K562 (cell line): ENCODE measurements around the gene CHRM4. TPM values are rescaled to one million over a fixed set of nuclear protein-coding genes. Genes with fewer than 3 reads are reported as not detected.
A peak's percentile ranks its signal among the peaks of the same experiment; 100 is the strongest.

ENCODE experiments used
- CBX1 ChIP-seq: sonication (generic); IDR thresholded peaks from 2 replicates; pipeline ENCODE4 v1.6.1; 2016; ENCODE audit warnings: antibody characterized with exemption, low read depth, mild to moderate bottlenecking
- IRF2 ChIP-seq: sonication (generic); formaldehyde crosslinking; IDR thresholded peaks from 2 replicates; pipeline ENCODE4 v1.8.1; 2022; ENCODE audit warnings: mild to moderate bottlenecking, missing genetic modification reagents
- KLF6 ChIP-seq: fragments of 250-450 bp; sonication (Bioruptor Pico); IDR thresholded peaks from 2 replicates; pipeline ENCODE4 v1.4.0; 2020; ENCODE audit warnings: mild to moderate bottlenecking, moderate library complexity, borderline replicate concordance
- MYC ChIP-seq, 2 experiments: fragments of 250-450 bp in 1 of 2; sonication (Bioruptor Pico) in 1 of 2; IDR thresholded peaks; 2 replicates each; pipeline versions ENCODE4 v1.5.1 to v1.6.1; 2012 to 2021; ENCODE audit warnings: low read depth in 2 of 2, borderline replicate concordance in 1 of 2, improper control_type of control experiment in 1 of 2, low read length in 1 of 2, mild to moderate bottlenecking in 1 of 2, moderate library complexity in 1 of 2
- OTX1 ChIP-seq: fragments of 450-650 bp; formaldehyde crosslinking; IDR thresholded peaks from 2 replicates; pipeline ENCODE4 v1.4.0; 2022; ENCODE audit warnings: mild to moderate bottlenecking
- RFX7 ChIP-seq: fragments of 250-450 bp; sonication (Bioruptor Pico); IDR thresholded peaks from 2 replicates; pipeline ENCODE4 v1.5.1; 2021; ENCODE audit warnings: mild to moderate bottlenecking
- YY1 ChIP-seq, 3 experiments: IDR thresholded peaks; 2 replicates each; pipeline ENCODE4 v1.6.1; 2011; ENCODE audit warnings: low read length in 2 of 3, mild to moderate bottlenecking in 2 of 3, moderate library complexity in 2 of 3, borderline replicate concordance in 1 of 3, control low read depth in 1 of 3, low read depth in 1 of 3; ENCODE audit not compliant: insufficient read depth in 3 of 3, insufficient replicate concordance in 2 of 3, control insufficient read depth in 1 of 3, insufficient read length in 1 of 3; ENCODE audit errors: extremely low read depth in 1 of 3
- ZNF184 ChIP-seq: sonication (generic); formaldehyde crosslinking; IDR thresholded peaks from 2 replicates; pipeline ENCODE4 v1.5.0; 2020; ENCODE audit warnings: missing genetic modification reagents
- polyA plus RNA-seq, 8 experiments: library from polyadenylated mRNA; depleted of rRNA in 4 of 8; stranded (reverse) in 5 of 8; unstranded in 3 of 8; fragments of >200 nt; fragmentation: Nextera tagmentation in 2 of 8; fragmentation: Illumina TruSeq in 1 of 8; extraction: Ambion mirVana in 2 of 8; extraction: Trizol in 1 of 8; gene quantifications; 2 replicates each; pipeline versions ENCODE4 v1.2.1 to v1.2.3, GENCODE V29; 2011 to 2014; ENCODE audit warnings: inconsistent platforms in 1 of 8, missing spikeins in 1 of 8
- total RNA-seq, 7 experiments: library from RNA; depleted of rRNA in 6 of 7; stranded (reverse); fragments of >200 nt in 6 of 7; fragmentation: Illumina TruSeq in 2 of 7; extraction: Trizol in 2 of 7; gene quantifications; 2 replicates each; pipeline versions ENCODE4 v1.2.1 to v1.2.3, GENCODE V29; 2011 to 2021; ENCODE audit warnings: low replicate concordance in 1 of 7
- TF ChIP-seq, protein P1 (sequence below): fragments of 200-600 bp; sonication (generic); IDR thresholded peaks from one replicate; pipeline ENCODE4 v1.6.1; 2012; ENCODE audit warnings: mild to moderate bottlenecking, low read depth, low read length, inconsistent platforms
- TF ChIP-seq, protein P2 (sequence below): fragments of 250-450 bp; sonication (Bioruptor Pico); IDR thresholded peaks from 2 replicates; pipeline ENCODE4 v1.8.0; 2022; ENCODE audit warnings: inconsistent platforms, mild to moderate bottlenecking, moderate library complexity, borderline replicate concordance
- TF ChIP-seq, protein P3 (sequence below): fragments of 450-650 bp; IDR thresholded peaks from 2 replicates; pipeline ENCODE4 v1.6.1; 2016; ENCODE audit warnings: antibody characterized with exemption

CHRM4 gene
- total and polyA plus RNA-seq, 9 of the 15 experiments (the other 6 are each of a cell fraction or from before 2014, with no cell fraction given): 0.22 to 1.3 (median 0.40) TPM; not detected in 2

DNA sequence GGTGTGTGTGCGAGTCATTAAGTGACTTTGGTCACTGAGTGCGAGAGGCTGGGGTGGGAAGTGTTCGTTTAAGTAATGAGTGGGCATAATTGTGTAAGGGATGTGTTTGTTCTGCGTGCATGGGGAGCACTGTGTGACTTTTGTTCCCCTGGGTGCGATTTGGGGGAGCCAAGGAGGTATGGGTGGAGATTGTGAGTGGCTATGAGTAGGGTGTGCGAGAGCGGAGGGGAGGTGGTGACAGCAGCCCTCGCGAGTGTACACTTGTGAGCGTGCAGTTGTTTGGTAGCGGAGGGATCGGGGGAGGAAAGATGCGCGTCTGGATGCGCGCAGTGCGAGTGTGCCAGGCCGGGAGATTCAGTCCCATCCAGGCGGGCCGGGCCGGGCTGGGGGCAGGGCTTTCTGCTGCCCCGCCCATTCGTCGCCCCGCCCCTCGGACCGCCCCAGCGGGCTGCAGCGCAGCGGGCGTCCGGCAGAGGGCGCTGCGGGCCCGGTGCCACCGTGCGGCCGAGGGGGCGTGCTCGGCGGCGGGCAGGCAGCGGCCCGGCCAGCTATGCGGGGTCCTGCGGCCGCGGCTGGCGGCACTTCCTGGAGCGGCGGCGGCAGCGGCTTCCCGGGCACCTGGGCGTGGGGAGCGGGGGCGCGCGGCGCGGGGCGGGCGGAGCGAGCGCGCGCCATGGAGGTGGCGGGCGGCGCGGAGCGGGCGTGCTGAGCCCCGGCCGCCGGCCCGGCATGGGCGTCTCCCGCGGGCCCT, 44.5 kb downstream of the CHRM4 start, which contains the start of gene DGKZ (continued):
- TF ChIP-seq CBX1: no peak
- TF ChIP-seq, protein P1, sequence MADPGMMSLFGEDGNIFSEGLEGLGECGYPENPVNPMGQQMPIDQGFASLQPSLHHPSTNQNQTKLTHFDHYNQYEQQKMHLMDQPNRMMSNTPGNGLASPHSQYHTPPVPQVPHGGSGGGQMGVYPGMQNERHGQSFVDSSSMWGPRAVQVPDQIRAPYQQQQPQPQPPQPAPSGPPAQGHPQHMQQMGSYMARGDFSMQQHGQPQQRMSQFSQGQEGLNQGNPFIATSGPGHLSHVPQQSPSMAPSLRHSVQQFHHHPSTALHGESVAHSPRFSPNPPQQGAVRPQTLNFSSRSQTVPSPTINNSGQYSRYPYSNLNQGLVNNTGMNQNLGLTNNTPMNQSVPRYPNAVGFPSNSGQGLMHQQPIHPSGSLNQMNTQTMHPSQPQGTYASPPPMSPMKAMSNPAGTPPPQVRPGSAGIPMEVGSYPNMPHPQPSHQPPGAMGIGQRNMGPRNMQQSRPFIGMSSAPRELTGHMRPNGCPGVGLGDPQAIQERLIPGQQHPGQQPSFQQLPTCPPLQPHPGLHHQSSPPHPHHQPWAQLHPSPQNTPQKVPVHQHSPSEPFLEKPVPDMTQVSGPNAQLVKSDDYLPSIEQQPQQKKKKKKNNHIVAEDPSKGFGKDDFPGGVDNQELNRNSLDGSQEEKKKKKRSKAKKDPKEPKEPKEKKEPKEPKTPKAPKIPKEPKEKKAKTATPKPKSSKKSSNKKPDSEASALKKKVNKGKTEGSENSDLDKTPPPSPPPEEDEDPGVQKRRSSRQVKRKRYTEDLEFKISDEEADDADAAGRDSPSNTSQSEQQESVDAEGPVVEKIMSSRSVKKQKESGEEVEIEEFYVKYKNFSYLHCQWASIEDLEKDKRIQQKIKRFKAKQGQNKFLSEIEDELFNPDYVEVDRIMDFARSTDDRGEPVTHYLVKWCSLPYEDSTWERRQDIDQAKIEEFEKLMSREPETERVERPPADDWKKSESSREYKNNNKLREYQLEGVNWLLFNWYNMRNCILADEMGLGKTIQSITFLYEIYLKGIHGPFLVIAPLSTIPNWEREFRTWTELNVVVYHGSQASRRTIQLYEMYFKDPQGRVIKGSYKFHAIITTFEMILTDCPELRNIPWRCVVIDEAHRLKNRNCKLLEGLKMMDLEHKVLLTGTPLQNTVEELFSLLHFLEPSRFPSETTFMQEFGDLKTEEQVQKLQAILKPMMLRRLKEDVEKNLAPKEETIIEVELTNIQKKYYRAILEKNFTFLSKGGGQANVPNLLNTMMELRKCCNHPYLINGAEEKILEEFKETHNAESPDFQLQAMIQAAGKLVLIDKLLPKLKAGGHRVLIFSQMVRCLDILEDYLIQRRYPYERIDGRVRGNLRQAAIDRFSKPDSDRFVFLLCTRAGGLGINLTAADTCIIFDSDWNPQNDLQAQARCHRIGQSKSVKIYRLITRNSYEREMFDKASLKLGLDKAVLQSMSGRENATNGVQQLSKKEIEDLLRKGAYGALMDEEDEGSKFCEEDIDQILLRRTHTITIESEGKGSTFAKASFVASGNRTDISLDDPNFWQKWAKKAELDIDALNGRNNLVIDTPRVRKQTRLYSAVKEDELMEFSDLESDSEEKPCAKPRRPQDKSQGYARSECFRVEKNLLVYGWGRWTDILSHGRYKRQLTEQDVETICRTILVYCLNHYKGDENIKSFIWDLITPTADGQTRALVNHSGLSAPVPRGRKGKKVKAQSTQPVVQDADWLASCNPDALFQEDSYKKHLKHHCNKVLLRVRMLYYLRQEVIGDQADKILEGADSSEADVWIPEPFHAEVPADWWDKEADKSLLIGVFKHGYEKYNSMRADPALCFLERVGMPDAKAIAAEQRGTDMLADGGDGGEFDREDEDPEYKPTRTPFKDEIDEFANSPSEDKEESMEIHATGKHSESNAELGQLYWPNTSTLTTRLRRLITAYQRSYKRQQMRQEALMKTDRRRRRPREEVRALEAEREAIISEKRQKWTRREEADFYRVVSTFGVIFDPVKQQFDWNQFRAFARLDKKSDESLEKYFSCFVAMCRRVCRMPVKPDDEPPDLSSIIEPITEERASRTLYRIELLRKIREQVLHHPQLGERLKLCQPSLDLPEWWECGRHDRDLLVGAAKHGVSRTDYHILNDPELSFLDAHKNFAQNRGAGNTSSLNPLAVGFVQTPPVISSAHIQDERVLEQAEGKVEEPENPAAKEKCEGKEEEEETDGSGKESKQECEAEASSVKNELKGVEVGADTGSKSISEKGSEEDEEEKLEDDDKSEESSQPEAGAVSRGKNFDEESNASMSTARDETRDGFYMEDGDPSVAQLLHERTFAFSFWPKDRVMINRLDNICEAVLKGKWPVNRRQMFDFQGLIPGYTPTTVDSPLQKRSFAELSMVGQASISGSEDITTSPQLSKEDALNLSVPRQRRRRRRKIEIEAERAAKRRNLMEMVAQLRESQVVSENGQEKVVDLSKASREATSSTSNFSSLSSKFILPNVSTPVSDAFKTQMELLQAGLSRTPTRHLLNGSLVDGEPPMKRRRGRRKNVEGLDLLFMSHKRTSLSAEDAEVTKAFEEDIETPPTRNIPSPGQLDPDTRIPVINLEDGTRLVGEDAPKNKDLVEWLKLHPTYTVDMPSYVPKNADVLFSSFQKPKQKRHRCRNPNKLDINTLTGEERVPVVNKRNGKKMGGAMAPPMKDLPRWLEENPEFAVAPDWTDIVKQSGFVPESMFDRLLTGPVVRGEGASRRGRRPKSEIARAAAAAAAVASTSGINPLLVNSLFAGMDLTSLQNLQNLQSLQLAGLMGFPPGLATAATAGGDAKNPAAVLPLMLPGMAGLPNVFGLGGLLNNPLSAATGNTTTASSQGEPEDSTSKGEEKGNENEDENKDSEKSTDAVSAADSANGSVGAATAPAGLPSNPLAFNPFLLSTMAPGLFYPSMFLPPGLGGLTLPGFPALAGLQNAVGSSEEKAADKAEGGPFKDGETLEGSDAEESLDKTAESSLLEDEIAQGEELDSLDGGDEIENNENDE: no peak
- TF ChIP-seq, protein P2, sequence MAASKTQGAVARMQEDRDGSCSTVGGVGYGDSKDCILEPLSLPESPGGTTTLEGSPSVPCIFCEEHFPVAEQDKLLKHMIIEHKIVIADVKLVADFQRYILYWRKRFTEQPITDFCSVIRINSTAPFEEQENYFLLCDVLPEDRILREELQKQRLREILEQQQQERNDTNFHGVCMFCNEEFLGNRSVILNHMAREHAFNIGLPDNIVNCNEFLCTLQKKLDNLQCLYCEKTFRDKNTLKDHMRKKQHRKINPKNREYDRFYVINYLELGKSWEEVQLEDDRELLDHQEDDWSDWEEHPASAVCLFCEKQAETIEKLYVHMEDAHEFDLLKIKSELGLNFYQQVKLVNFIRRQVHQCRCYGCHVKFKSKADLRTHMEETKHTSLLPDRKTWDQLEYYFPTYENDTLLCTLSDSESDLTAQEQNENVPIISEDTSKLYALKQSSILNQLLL (CRISPR knock-in tag): no peak
- TF ChIP-seq RFX7 (CRISPR knock-in tag): no peak
- TF ChIP-seq MYC (IDR thresholded peaks at IDR 0.05; ENCODE audit: low read depth, low read length): peak; percentile 85
- TF ChIP-seq MYC (CRISPR knock-in tag; IDR thresholded peaks at IDR 0.05; ENCODE audit: borderline replicate concordance, low read depth): no peak
- peak in 2 of 3 experiments; percentile 5 to 37 for TF ChIP-seq YY1 (IDR thresholded peaks at IDR 0.05; ENCODE audit: borderline replicate concordance in 1 of 3, control insufficient read depth in 1 of 3, extremely low read depth in 1 of 3, insufficient read depth in 3 of 3, insufficient read length in 1 of 3, insufficient replicate concordance in 2 of 3, low read depth in 1 of 3, low read length in 2 of 3)
- no peak for TF ChIP-seq KLF6 (CRISPR knock-in tag)
- TF ChIP-seq, protein P3, sequence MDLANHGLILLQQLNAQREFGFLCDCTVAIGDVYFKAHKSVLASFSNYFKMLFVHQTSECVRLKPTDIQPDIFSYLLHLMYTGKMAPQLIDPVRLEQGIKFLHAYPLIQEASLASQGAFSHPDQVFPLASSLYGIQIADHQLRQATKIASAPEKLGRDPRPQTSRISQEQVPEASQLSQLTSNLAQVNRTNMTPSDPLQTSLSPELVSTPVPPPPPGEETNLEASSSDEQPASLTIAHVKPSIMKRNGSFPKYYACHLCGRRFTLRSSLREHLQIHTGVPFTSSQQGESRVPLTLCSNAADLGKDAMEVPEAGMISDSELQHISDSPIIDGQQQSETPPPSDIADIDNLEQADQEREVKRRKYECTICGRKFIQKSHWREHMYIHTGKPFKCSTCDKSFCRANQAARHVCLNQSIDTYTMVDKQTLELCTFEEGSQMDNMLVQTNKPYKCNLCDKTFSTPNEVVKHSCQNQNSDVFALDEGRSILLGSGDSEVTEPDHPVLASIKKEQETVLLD: 0 out of 2 replicates have a peak, but pooled peaks have one; percentile 65
- peak; percentile 45; the same call in 1 of the 2 replicates for TF ChIP-seq IRF2
- no peak for TF ChIP-seq ZNF184 (CRISPR knock-in tag)
- TF ChIP-seq OTX1 (CRISPR knock-in tag): no peak
